Astrocyte of the cerebellum (primary cell): ENCODE results near the gene MFAP5.
"Not testable (repeated sequence)": the region's sequence is repeated elsewhere in the genome, so short reads cannot be mapped to it uniquely, and the experiment has no call there.

ENCODE experiments used
- DNase-seq: peaks from one replicate; pipeline ENCODE4 v3.0.0-alpha.2; 2011; ENCODE audit warnings: low read depth
- H3K4me3 ChIP-seq: 2 replicates; pipeline ENCODE4 v1.5.1; 2011; ENCODE audit warnings: mild to moderate bottlenecking, low read depth, low read length, moderate library complexity
- CTCF ChIP-seq: IDR thresholded peaks from 2 replicates; pipeline ENCODE4 v1.5.1; 2012; ENCODE audit warnings: low read length, low read depth, moderate library complexity, mild to moderate bottlenecking; ENCODE audit errors: missing control alignments
- in situ Hi-C: cut with HindIII; loops from 2 replicates; pipeline ENCODE4 v1.10.0; 2017; ENCODE audit warnings: low sequenced_read_pairs

Gene MFAP5

GRCh38 chr12:8622646-8623045, 40.0 kb downstream of the MFAP5 start:
- H3K4me3 ChIP-seq: no peak overlapping the region
- DNase-seq: no peak
- in situ Hi-C loops: no loop called here
- no peak for TF ChIP-seq CTCF

GRCh38 chr12:8615206-8615605, 47.4 kb downstream of the MFAP5 start:
- no peak overlapping the region for H3K4me3 ChIP-seq
- no peak for TF ChIP-seq CTCF
- no peak for DNase-seq
- in situ Hi-C loops: no loop called here

- in situ Hi-C loops, H3K4me3 ChIP-seq, DNase-seq: not testable (repeated sequence)
Measured at GRCh38 chr12:8613881-8614280, 48.7 kb downstream of the MFAP5 start.

- no peak within 1 kb of the TSS for H3K4me3 ChIP-seq
- no peak for TF ChIP-seq CTCF
- in situ Hi-C loops: no loop called here
- no peak for DNase-seq
Measured at GRCh38 chr12:8612629-8613028, 50.0 kb downstream of the MFAP5 start, which contains the start of gene AICDA. Gene AICDA (minus strand): TSS chr12:8612859. CDS start chr12:8612767, 92 bp downstream.

- in situ Hi-C loops: no loop called here
- peak; percentile 95 for TF ChIP-seq CTCF
- no peak overlapping the region for H3K4me3 ChIP-seq
- DNase-seq: peak; percentile 23
Measured at GRCh38 chr12:8609061-8609570, 53.5 kb downstream of the MFAP5 start.

- in situ Hi-C loops: no loop called here
- no peak for TF ChIP-seq CTCF
- DNase-seq: no peak
- H3K4me3 ChIP-seq: no peak overlapping the region
Measured at GRCh38 chr12:8606890-8607289, 55.7 kb downstream of the MFAP5 start.

GRCh38 chr12:8605057-8605456, 57.6 kb downstream of the MFAP5 start:
- in situ Hi-C loops: no loop called here
- no peak for TF ChIP-seq CTCF
- no peak for DNase-seq
- H3K4me3 ChIP-seq: no peak overlapping the region
